Measurements from ENCODE around the gene TXNDC16. TPM values are rescaled to one million over a fixed set of nuclear protein-coding genes. Genes with fewer than 3 reads are reported as not detected.

Gene TXNDC16
- total and polyA plus RNA-seq, 4 donors, result 1.5 to 22.1 (median 3.4) TPM

- DNase-seq, result peak in 2 of 3 donors; percentile 11 to 28
- Histone ChIP-seq H3K9me3 (ENCODE audit: control insufficient read depth in 4 of 4, insufficient read depth in 3 of 4, low read length in 3 of 4) (no peaks in the 10 kb centered on the region), H3K36me3 (ENCODE audit: control insufficient read depth in 4 of 4, insufficient read depth in 4 of 4, low read length in 4 of 4) (peaks cover 0 to 6% (median 2%) of the 10 kb centered on the region in 4 donors), H3K9ac (ENCODE audit: insufficient read depth in 1 of 2, low read length in 2 of 2) (no peak overlapping the region), H3K27me3 (ENCODE audit: control insufficient read depth in 3 of 3, insufficient read depth in 3 of 3, low read length in 2 of 3) (no peaks in the 10 kb centered on the region), H3K4me3 (no peak overlapping the region), H3K27ac (ENCODE audit: low read depth in 1 of 2, low read length in 1 of 2) (no peak overlapping the region), H3K4me1 (ENCODE audit: control insufficient read depth in 5 of 5, insufficient read depth in 5 of 5, low read length in 5 of 5) (no peaks in the 10 kb centered on the region)
- no peak for ATAC-seq (ENCODE audit: insufficient read depth, low FRiP score)
- TF ChIP-seq CTCF (IDR thresholded peaks at IDR 0.05; ENCODE audit: control extremely low read depth, extremely low read depth), result no peak
- 80 to 94% methylated on average over 3 of the region's 3 CpGs for WGBS, 2 donors
Measured at GRCh38 chr14:52455291-52456088, 96.8 kb downstream of the TXNDC16 start.

GRCh38 chr14:52447236-52447635 lies 105.1 kb downstream of the TXNDC16 start:
- Histone ChIP-seq H3K27me3 (ENCODE audit: control insufficient read depth in 3 of 3, insufficient read depth in 3 of 3, low read length in 2 of 3) (no peaks in the 10 kb centered on the region), H3K9ac (ENCODE audit: insufficient read depth in 1 of 2, low read length in 2 of 2) (no peak overlapping the region), H3K36me3 (ENCODE audit: control insufficient read depth in 4 of 4, insufficient read depth in 4 of 4, low read length in 4 of 4) (peaks cover 0 to 7% (median 2%) of the 10 kb centered on the region in 4 donors), H3K4me1 (ENCODE audit: control insufficient read depth in 5 of 5, insufficient read depth in 5 of 5, low read length in 5 of 5) (no peaks in the 10 kb centered on the region), H3K9me3 (ENCODE audit: control insufficient read depth in 4 of 4, insufficient read depth in 3 of 4, low read length in 3 of 4) (no peaks in the 10 kb centered on the region), H3K4me3 (no peak overlapping the region), H3K27ac (ENCODE audit: low read depth in 1 of 2, low read length in 1 of 2) (no peak overlapping the region)
- 97 to 98% methylated on average over 3 of the region's 3 CpGs for WGBS, 2 donors
- ATAC-seq (ENCODE audit: insufficient read depth, low FRiP score), result no peak
- DNase-seq, result no peak
- no peak for TF ChIP-seq CTCF (IDR thresholded peaks at IDR 0.05; ENCODE audit: control extremely low read depth, extremely low read depth)

- H3K4me3 ChIP-seq, result no peak overlapping the region
- H3K4me1 ChIP-seq (ENCODE audit: control insufficient read depth in 5 of 5, insufficient read depth in 5 of 5, low read length in 5 of 5), result no peaks in the 10 kb centered on the region
- H3K27me3 ChIP-seq (ENCODE audit: control insufficient read depth in 3 of 3, insufficient read depth in 3 of 3, low read length in 2 of 3), result no peaks in the 10 kb centered on the region
- no peak for ATAC-seq (ENCODE audit: insufficient read depth, low FRiP score)
- H3K9ac ChIP-seq (ENCODE audit: insufficient read depth in 1 of 2, low read length in 2 of 2), result no peak overlapping the region
- H3K36me3 ChIP-seq (ENCODE audit: control insufficient read depth in 4 of 4, insufficient read depth in 4 of 4, low read length in 4 of 4), result peaks cover 0 to 7% (median 2%) of the 10 kb centered on the region in 4 donors
- no peaks in the 10 kb centered on the region for H3K9me3 ChIP-seq (ENCODE audit: control insufficient read depth in 4 of 4, insufficient read depth in 3 of 4, low read length in 3 of 4)
- H3K27ac ChIP-seq (ENCODE audit: low read depth in 1 of 2, low read length in 1 of 2), result no peak overlapping the region
- no peak for TF ChIP-seq CTCF (IDR thresholded peaks at IDR 0.05; ENCODE audit: control extremely low read depth, extremely low read depth)
- DNase-seq, result peak in 2 of 3 donors; percentile 4 to 12
Measured at GRCh38 chr14:52446355-52446754, 106.0 kb downstream of the TXNDC16 start.

Data from lung (tissue), 12 donors.